Measurements from ENCODE around the gene ZDHHC8. TPM values are rescaled to one million over a fixed set of nuclear protein-coding genes. Genes with fewer than 3 reads are reported as not detected.

The ZDHHC8 gene
- total and polyA plus RNA-seq, 10 of the 15 experiments (the other 5 are each of a cell fraction or from before 2014, with no cell fraction given), result 0.03 to 46.3 (median 5.3) TPM

- SMC1A ChIA-PET (ENCODE audit: uncharacterized antibody, unreplicated experiment), result no interaction called here
- Histone ChIP-seq H3K27ac (ENCODE audit: control insufficient read depth, insufficient read depth) (no peak overlapping the region), H3K4me2 (ENCODE audit: control insufficient read depth, insufficient read depth) (no peak overlapping the region), H3K36me3 (ENCODE audit: control insufficient read depth in 2 of 2, insufficient read depth in 2 of 2, low read length in 1 of 2) (no peaks in the 10 kb centered on the region), H3K27me3 (replicated peaks in 1 of 2; ENCODE audit: control insufficient read depth in 2 of 2, insufficient read depth in 2 of 2, low read length in 1 of 2) (no peaks in the 10 kb centered on the region; a peak in 1 of 4 replicates), H3K4me1 (ENCODE audit: control insufficient read depth, insufficient read depth, low read length) (no peaks in the 10 kb centered on the region), H4K20me1 (ENCODE audit: control insufficient read depth, insufficient read depth) (no peaks in the 10 kb centered on the region), H3K4me3 (no peak overlapping the region), H3K9ac (ENCODE audit: control insufficient read depth, insufficient read depth, low read length) (no peak overlapping the region), H3K79me2 (ENCODE audit: control insufficient read depth, insufficient read depth, low read length) (no peaks in the 10 kb centered on the region), H2AFZ (ENCODE audit: control insufficient read depth, low read depth, low read length) (no peak overlapping the region), H3K9me3 (replicated peaks; ENCODE audit: control insufficient read depth, insufficient read depth, low read length) (no peaks in the 10 kb centered on the region)
- no TSS peak for BruUV-seq (replicated peaks)
- CTCF ChIA-PET, result no interaction called here
- in situ Hi-C loops (cut with MboI), result no loop called here
- RAD21 ChIA-PET (ENCODE audit: unreplicated experiment), result no interaction called here
- no peak for ATAC-seq
- DNase-seq (ENCODE audit: low read depth, low spot score), result no peak
- FAIRE-seq, result no peak
- POLR2A ChIA-PET, result no interaction called here
- TF ChIP-seq NR2C1 (IDR thresholded peaks at IDR 0.05), result no peak
- TF ChIP-seq ZBTB40 (IDR thresholded peaks at IDR 0.05; ENCODE audit: borderline replicate concordance), result no peak
- TF ChIP-seq JUND (IDR thresholded peaks at IDR 0.05; ENCODE audit: low read depth, low read length), result no peak
- TF ChIP-seq CTCF (IDR thresholded peaks at IDR 0.05 in 2 of 3, conservative IDR thresholded peaks at IDR 0.05 in 1 of 3; ENCODE audit: control insufficient read depth in 2 of 3, extremely low read depth in 1 of 3, insufficient read depth in 1 of 3, low read depth in 3 of 3, low read length in 3 of 3), result no peak
- no peak for TF ChIP-seq RFX5 (IDR thresholded peaks at IDR 0.05; ENCODE audit: low read depth, low read length)
- TF ChIP-seq SIN3A (IDR thresholded peaks at IDR 0.05; ENCODE audit: low read depth, low read length), result no peak
- intact Hi-C loops (cut with micrococcal nuclease; ENCODE audit: unreplicated experiment), result no loop called here
- 25% methylated on average over 18 of the region's 18 CpGs for WGBS (ENCODE audit: insufficient coverage, insufficient replicate concordance, low lambda C conversion rate, missing lambda C conversion rate)
Observed at GRCh38 chr22:20184501-20185165, 53.0 kb downstream of the ZDHHC8 start.

All from GM12878 (cell line).